Neural cell (in vitro differentiated cells): ENCODE measurements around the gene AQP6.

Source experiments
- EP300 ChIP-seq: fragments of 450-650 bp; conservative IDR thresholded peaks from 2 replicates; pipeline ENCODE4 v1.6.1; 2014; ENCODE audit warnings: antibody characterized with exemption, mild to moderate bottlenecking, moderate library complexity; ENCODE audit not compliant: poor library complexity, severe bottlenecking
- EZH2 ChIP-seq: fragments of 200-600, 300-800 bp; shearing (Covaris generic), sonication (generic); IDR thresholded peaks from 2 replicates; pipeline ENCODE4 v1.6.1; 2014; ENCODE audit warnings: antibody characterized with exemption, low read length, borderline replicate concordance, mild to moderate bottlenecking; ENCODE audit not compliant: insufficient read depth, poor library complexity, severe bottlenecking
- MXI1 ChIP-seq: fragments of 450-650 bp; conservative IDR thresholded peaks from 2 replicates; pipeline ENCODE4 v1.6.1; 2014; ENCODE audit warnings: antibody characterized with exemption, mild to moderate bottlenecking; ENCODE audit not compliant: poor library complexity, severe bottlenecking
- SMC3 ChIP-seq: fragments of 450-650 bp; conservative IDR thresholded peaks from 2 replicates; pipeline ENCODE4 v1.6.1; 2014; ENCODE audit warnings: antibody characterized with exemption, mild to moderate bottlenecking, moderate library complexity; ENCODE audit not compliant: poor library complexity
- TF ChIP-seq, protein P1 (sequence below): fragments of 450-650 bp; IDR thresholded peaks from 2 replicates; pipeline ENCODE4 v1.5.1; 2014; ENCODE audit warnings: antibody characterized with exemption, mild to moderate bottlenecking, moderate library complexity; ENCODE audit not compliant: poor library complexity, severe bottlenecking
- TF ChIP-seq, protein P2 (sequence below): IDR thresholded peaks from 2 replicates; pipeline ENCODE4 v1.6.1; 2012; ENCODE audit warnings: borderline replicate concordance

DNA sequence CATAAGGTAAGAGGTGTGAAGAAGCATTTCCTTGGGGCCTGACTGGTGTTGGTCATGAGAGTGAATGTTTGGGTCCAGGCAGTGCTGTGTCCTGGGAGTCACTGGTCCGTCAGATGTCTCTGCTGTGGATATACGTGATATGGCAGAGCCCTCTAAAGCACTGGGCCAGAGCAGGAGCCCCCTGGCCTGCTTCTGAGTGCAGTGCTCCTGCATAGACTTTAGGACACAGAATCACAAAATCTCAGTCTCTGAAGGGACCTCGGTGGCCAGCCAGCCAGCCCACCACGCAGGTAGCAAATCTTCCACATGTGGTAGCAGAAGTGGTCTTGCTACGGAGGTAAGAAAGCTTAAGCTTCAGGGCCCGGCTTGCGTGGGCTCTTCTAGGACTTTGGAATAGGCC lies 40.7 kb upstream of the AQP6 start:
- TF ChIP-seq SMC3 (no peak), EZH2 (no peak), EP300 (no peak), MXI1 (no peak)
- TF ChIP-seq, protein P1, sequence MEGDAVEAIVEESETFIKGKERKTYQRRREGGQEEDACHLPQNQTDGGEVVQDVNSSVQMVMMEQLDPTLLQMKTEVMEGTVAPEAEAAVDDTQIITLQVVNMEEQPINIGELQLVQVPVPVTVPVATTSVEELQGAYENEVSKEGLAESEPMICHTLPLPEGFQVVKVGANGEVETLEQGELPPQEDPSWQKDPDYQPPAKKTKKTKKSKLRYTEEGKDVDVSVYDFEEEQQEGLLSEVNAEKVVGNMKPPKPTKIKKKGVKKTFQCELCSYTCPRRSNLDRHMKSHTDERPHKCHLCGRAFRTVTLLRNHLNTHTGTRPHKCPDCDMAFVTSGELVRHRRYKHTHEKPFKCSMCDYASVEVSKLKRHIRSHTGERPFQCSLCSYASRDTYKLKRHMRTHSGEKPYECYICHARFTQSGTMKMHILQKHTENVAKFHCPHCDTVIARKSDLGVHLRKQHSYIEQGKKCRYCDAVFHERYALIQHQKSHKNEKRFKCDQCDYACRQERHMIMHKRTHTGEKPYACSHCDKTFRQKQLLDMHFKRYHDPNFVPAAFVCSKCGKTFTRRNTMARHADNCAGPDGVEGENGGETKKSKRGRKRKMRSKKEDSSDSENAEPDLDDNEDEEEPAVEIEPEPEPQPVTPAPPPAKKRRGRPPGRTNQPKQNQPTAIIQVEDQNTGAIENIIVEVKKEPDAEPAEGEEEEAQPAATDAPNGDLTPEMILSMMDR: no peak
- TF ChIP-seq, protein P2, sequence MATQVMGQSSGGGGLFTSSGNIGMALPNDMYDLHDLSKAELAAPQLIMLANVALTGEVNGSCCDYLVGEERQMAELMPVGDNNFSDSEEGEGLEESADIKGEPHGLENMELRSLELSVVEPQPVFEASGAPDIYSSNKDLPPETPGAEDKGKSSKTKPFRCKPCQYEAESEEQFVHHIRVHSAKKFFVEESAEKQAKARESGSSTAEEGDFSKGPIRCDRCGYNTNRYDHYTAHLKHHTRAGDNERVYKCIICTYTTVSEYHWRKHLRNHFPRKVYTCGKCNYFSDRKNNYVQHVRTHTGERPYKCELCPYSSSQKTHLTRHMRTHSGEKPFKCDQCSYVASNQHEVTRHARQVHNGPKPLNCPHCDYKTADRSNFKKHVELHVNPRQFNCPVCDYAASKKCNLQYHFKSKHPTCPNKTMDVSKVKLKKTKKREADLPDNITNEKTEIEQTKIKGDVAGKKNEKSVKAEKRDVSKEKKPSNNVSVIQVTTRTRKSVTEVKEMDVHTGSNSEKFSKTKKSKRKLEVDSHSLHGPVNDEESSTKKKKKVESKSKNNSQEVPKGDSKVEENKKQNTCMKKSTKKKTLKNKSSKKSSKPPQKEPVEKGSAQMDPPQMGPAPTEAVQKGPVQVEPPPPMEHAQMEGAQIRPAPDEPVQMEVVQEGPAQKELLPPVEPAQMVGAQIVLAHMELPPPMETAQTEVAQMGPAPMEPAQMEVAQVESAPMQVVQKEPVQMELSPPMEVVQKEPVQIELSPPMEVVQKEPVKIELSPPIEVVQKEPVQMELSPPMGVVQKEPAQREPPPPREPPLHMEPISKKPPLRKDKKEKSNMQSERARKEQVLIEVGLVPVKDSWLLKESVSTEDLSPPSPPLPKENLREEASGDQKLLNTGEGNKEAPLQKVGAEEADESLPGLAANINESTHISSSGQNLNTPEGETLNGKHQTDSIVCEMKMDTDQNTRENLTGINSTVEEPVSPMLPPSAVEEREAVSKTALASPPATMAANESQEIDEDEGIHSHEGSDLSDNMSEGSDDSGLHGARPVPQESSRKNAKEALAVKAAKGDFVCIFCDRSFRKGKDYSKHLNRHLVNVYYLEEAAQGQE: no peak
